Measurements from ENCODE around the gene MAJIN. TPM values are rescaled to one million over a fixed set of nuclear protein-coding genes. Genes with fewer than 3 reads are reported as not detected.

MAJIN gene
- total RNA-seq, 4 donors from 2014 or later: not detected

- Histone ChIP-seq H3K4me1 (peaks cover 8 to 14% (median 13%) of the 10 kb centered on the region in 4 donors), H3K4me3 (no peak overlapping the region), H3K36me3 (no peaks in the 10 kb centered on the region), H3K27me3 (no peaks in the 10 kb centered on the region), H3K27ac (replicated peaks in 1 of 4) (no peak overlapping the region), H3K9me3 (no peaks in the 10 kb centered on the region)
- WGBS: 51% methylated on average over 5 of the region's 5 CpGs
- TF ChIP-seq POLR2AphosphoS5 (IDR thresholded peaks at IDR 0.05) (no peak), CTCF (IDR thresholded peaks at IDR 0.05) (no peak), POLR2A (IDR thresholded peaks at IDR 0.05; ENCODE audit: low read depth) (no peak), EP300 (IDR thresholded peaks at IDR 0.05) (no peak)
- intact Hi-C loops (cut with DNase I): no loop called here
- no peak for DNase-seq (ENCODE audit: extremely low spot score)
These were observed 2.7 kb downstream of the MAJIN start for GRCh38 chr11:64969209-64969608.

- intact Hi-C loops (cut with DNase I): no loop called here
- no peaks in the 10 kb centered on the region for H3K36me3 ChIP-seq
- WGBS: 81% methylated on average over 3 of the region's 3 CpGs
- no peak for TF ChIP-seq POLR2AphosphoS5 (IDR thresholded peaks at IDR 0.05)
- no peak for TF ChIP-seq POLR2A (IDR thresholded peaks at IDR 0.05; ENCODE audit: low read depth)
- TF ChIP-seq CTCF (IDR thresholded peaks at IDR 0.05): no peak
- TF ChIP-seq EP300 (IDR thresholded peaks at IDR 0.05): no peak
- no peaks in the 10 kb centered on the region for H3K9me3 ChIP-seq
- no peak overlapping the region for H3K4me3 ChIP-seq
- no peaks in the 10 kb centered on the region for H3K27me3 ChIP-seq
- DNase-seq (ENCODE audit: extremely low spot score): no peak
- H3K4me1 ChIP-seq: peaks cover 7 to 12% (median 11%) of the 10 kb centered on the region in 4 donors
- H3K27ac ChIP-seq (replicated peaks in 1 of 4): no peak overlapping the region
These were observed 4.5 kb downstream of the MAJIN start for GRCh38 chr11:64967375-64967774.

GRCh38 chr11:64963072-64963631, 8.8 kb downstream of the MAJIN start:
- intact Hi-C loops (cut with DNase I): no loop called here
- Histone ChIP-seq H3K36me3 (no peaks in the 10 kb centered on the region), H3K27ac (replicated peaks in 1 of 4) (no peak overlapping the region), H3K9me3 (no peaks in the 10 kb centered on the region), H3K27me3 (peaks cover 0 to under 1% (median 0%) of the 10 kb centered on the region in 4 donors), H3K4me1 (no peaks in the 10 kb centered on the region), H3K4me3 (no peak overlapping the region)
- 80% methylated on average over 5 of the region's 5 CpGs for WGBS
- DNase-seq (ENCODE audit: extremely low spot score): no peak
- TF ChIP-seq CTCF (IDR thresholded peaks at IDR 0.05) (no peak), POLR2A (IDR thresholded peaks at IDR 0.05; ENCODE audit: low read depth) (no peak), POLR2AphosphoS5 (IDR thresholded peaks at IDR 0.05) (no peak), EP300 (IDR thresholded peaks at IDR 0.05) (no peak)

GRCh38 chr11:64960719-64961118, 11.2 kb downstream of the MAJIN start:
- no peak overlapping the region for H3K4me3 ChIP-seq
- H3K27me3 ChIP-seq: peaks cover 0 to 5% (median 0%) of the 10 kb centered on the region in 4 donors
- H3K36me3 ChIP-seq: no peaks in the 10 kb centered on the region
- TF ChIP-seq POLR2A (IDR thresholded peaks at IDR 0.05; ENCODE audit: low read depth): no peak
- no peak for TF ChIP-seq CTCF (IDR thresholded peaks at IDR 0.05)
- TF ChIP-seq EP300 (IDR thresholded peaks at IDR 0.05): no peak
- no peak for TF ChIP-seq POLR2AphosphoS5 (IDR thresholded peaks at IDR 0.05)
- intact Hi-C loops (cut with DNase I): no loop called here
- no peaks in the 10 kb centered on the region for H3K9me3 ChIP-seq
- H3K27ac ChIP-seq (replicated peaks in 1 of 4): no peak overlapping the region
- no peak for DNase-seq (ENCODE audit: extremely low spot score)
- 55% methylated on average over 4 of the region's 4 CpGs for whole genome bisulfite sequencing
- no peaks in the 10 kb centered on the region for H3K4me1 ChIP-seq

GRCh38 chr11:64959498-64959897, 12.4 kb downstream of the MAJIN start:
- Histone ChIP-seq H3K4me1 (no peaks in the 10 kb centered on the region), H3K4me3 (no peak overlapping the region), H3K27me3 (peaks cover 0 to 5% (median 0%) of the 10 kb centered on the region in 4 donors), H3K27ac (replicated peaks in 1 of 4) (no peak overlapping the region), H3K36me3 (no peaks in the 10 kb centered on the region), H3K9me3 (no peaks in the 10 kb centered on the region)
- TF ChIP-seq EP300 (IDR thresholded peaks at IDR 0.05) (no peak), POLR2A (IDR thresholded peaks at IDR 0.05; ENCODE audit: low read depth) (no peak), POLR2AphosphoS5 (IDR thresholded peaks at IDR 0.05) (no peak), CTCF (IDR thresholded peaks at IDR 0.05) (no peak)
- intact Hi-C loops (cut with DNase I): no loop called here
- no peak for DNase-seq (ENCODE audit: extremely low spot score)
- WGBS: 75% methylated on average over 3 of the region's 3 CpGs

Data from esophagus muscularis mucosa (tissue), 4 donors.